Activated CD4-positive, alpha-beta T cell treated with anti-CD3 and anti-CD28 coated beads, Interleukin-2, amount 10 ng/mL, durations not matched to agents 24 days and 14 days (primary cell): Measurements from ENCODE around the gene TEX54. TPM values are rescaled to one million over a fixed set of nuclear protein-coding genes. Genes with fewer than 3 reads are reported as not detected.
"Not testable (repeated sequence)": the region's sequence is repeated elsewhere in the genome, so short reads cannot be mapped to it uniquely, and the experiment has no call there.

ENCODE experiments used
- DNase-seq: peaks from one replicate; pipeline ENCODE4 v3.0.0; 2022
- H3K27ac Mint-ChIP-seq: one replicate; pipeline ENCODE4 v1.8.0; 2022; ENCODE audit warnings: mild to moderate bottlenecking, mixed read lengths
- H3K27me3 Mint-ChIP-seq: one replicate; pipeline ENCODE4 v1.8.0; 2022; ENCODE audit warnings: mixed read lengths
- H3K36me3 Mint-ChIP-seq: one replicate; pipeline ENCODE4 v1.8.0; 2022; ENCODE audit warnings: low read depth, mild to moderate bottlenecking, mixed read lengths
- H3K4me1 Mint-ChIP-seq: one replicate; pipeline ENCODE4 v1.8.0; 2021; ENCODE audit warnings: mixed read lengths
- H3K4me3 Mint-ChIP-seq: one replicate; pipeline ENCODE4 v1.8.0; 2022; ENCODE audit warnings: mild to moderate bottlenecking, moderate library complexity, mixed read lengths
- H3K9me3 Mint-ChIP-seq: one replicate; pipeline ENCODE4 v1.8.0; 2021; ENCODE audit warnings: mixed read lengths
- intact Hi-C: fragments of 100-400 bp; cut with micrococcal nuclease; formaldehyde crosslinking; loops from one replicate; pipeline ENCODE4 v1.15.1; 2023
- total RNA-seq: library from RNA; stranded (reverse); gene quantifications from 2 replicates; pipeline ENCODE4 v1.2.3, GENCODE V29; 2022

Gene TEX54
- total RNA-seq, 1 donor from 2014 or later = 0.79 TPM

- Mint-ChIP-seq H3K36me3 (peaks cover 13% of the 10 kb centered on the region), H3K27ac (peak overlapping the region; percentile 34), H3K4me1 (peaks cover 45% of the 10 kb centered on the region)
- not testable (repeated sequence) for H3K9me3 Mint-ChIP-seq, H3K4me3 Mint-ChIP-seq, DNase-seq, H3K27me3 Mint-ChIP-seq
- intact Hi-C loops = loop anchor here (1.0 to 2.0 kb wide), 3 partner anchors 22 to 133 kb away; partner anchors contain the start of genes TMEM179B, TTC9C and WDR74
Observed at GRCh38 chr11:62861564-62862192, 29.0 kb upstream of the TEX54 start.

GRCh38 chr11:62860835-62861563 lies 28.4 kb upstream of the TEX54 start:
- DNase-seq = no peak
- no peak overlapping the region for H3K4me3 Mint-ChIP-seq
- intact Hi-C loops = no loop called here
- peaks cover 12% of the 10 kb centered on the region for H3K36me3 Mint-ChIP-seq
- H3K4me1 Mint-ChIP-seq = peaks cover 50% of the 10 kb centered on the region
- peak overlapping the region; percentile 34 for H3K27ac Mint-ChIP-seq
- H3K9me3 Mint-ChIP-seq = no peaks in the 10 kb centered on the region
- H3K27me3 Mint-ChIP-seq = peaks cover 2% of the 10 kb centered on the region

GRCh38 chr11:62859281-62859703 lies 26.7 kb upstream of the TEX54 start:
- peaks cover 29% of the 10 kb centered on the region for H3K36me3 Mint-ChIP-seq
- intact Hi-C loops, H3K27me3 Mint-ChIP-seq, H3K4me3 Mint-ChIP-seq, DNase-seq, H3K9me3 Mint-ChIP-seq: not testable (repeated sequence)
- peaks cover 55% of the 10 kb centered on the region for H3K4me1 Mint-ChIP-seq
- H3K27ac Mint-ChIP-seq = peak overlapping the region; percentile 58

- intact Hi-C loops = no loop called here
- peaks cover 40% of the 10 kb centered on the region for H3K36me3 Mint-ChIP-seq
- H3K9me3 Mint-ChIP-seq = peaks cover 4% of the 10 kb centered on the region
- DNase-seq = no peak
- H3K4me1 Mint-ChIP-seq = peaks cover 57% of the 10 kb centered on the region
- H3K4me3 Mint-ChIP-seq = peak overlapping the region; percentile 97
- peaks cover 7% of the 10 kb centered on the region for H3K27me3 Mint-ChIP-seq
- H3K27ac Mint-ChIP-seq = peak overlapping the region; percentile 54
Observed at GRCh38 chr11:62858201-62858600, 25.6 kb upstream of the TEX54 start.

GRCh38 chr11:62857541-62857982 lies 24.9 kb upstream of the TEX54 start:
- Mint-ChIP-seq H3K9me3 (peaks cover 4% of the 10 kb centered on the region), H3K4me3 (peak overlapping the region; percentile 97), H3K36me3 (peaks cover 46% of the 10 kb centered on the region), H3K27ac (peak overlapping the region; percentile 76), H3K27me3 (peaks cover 7% of the 10 kb centered on the region), H3K4me1 (peaks cover 60% of the 10 kb centered on the region)
- DNase-seq = no peak
- intact Hi-C loops = loop anchor here (2.0 kb wide), 1 partner anchor 19 kb away; the partner anchor contains the start of gene WDR74

GRCh38 chr11:62856333-62856895 lies 23.8 kb upstream of the TEX54 start:
- Mint-ChIP-seq H3K36me3 (peaks cover 58% of the 10 kb centered on the region), H3K27me3 (peaks cover 7% of the 10 kb centered on the region)
- DNase-seq = no peak

GRCh38 chr11:62855571-62856332 lies 23.1 kb upstream of the TEX54 start:
- peaks cover 55% of the 10 kb centered on the region for H3K4me1 Mint-ChIP-seq
- peak overlapping the region; percentile 97 for H3K4me3 Mint-ChIP-seq
- H3K36me3 Mint-ChIP-seq = peaks cover 59% of the 10 kb centered on the region
- DNase-seq = peak; percentile 100
- peak overlapping the region; percentile 98 for H3K27ac Mint-ChIP-seq
- H3K27me3 Mint-ChIP-seq = peaks cover 7% of the 10 kb centered on the region
- intact Hi-C loops = loop anchor here (1.0 to 2.0 kb wide), 4 partner anchors 13 to 50 kb away; partner anchors contain the start of genes NXF1, SLC3A2 and WDR74
- H3K9me3 Mint-ChIP-seq = peaks cover 4% of the 10 kb centered on the region

More at GRCh38 chr11:62856333-62856895, 23.8 kb upstream of the TEX54 start:
- Mint-ChIP-seq H3K9me3 (peaks cover 4% of the 10 kb centered on the region), H3K4me3 (peak overlapping the region; percentile 97), H3K27ac (peak overlapping the region; percentile 98), H3K4me1 (peaks cover 62% of the 10 kb centered on the region)
- intact Hi-C loops = loop anchor here (1.0 to 2.0 kb wide), 2 partner anchors 18 to 24 kb away; partner anchors contain the start of genes SLC3A2 and WDR74

- Mint-ChIP-seq H3K36me3 (peaks cover 62% of the 10 kb centered on the region), H3K27ac (peak overlapping the region; percentile 98), H3K27me3 (peaks cover 7% of the 10 kb centered on the region), H3K9me3 (peaks cover 4% of the 10 kb centered on the region), H3K4me3 (peak overlapping the region; percentile 97), H3K4me1 (peaks cover 54% of the 10 kb centered on the region)
- intact Hi-C loops = loop anchor here (1.0 kb wide), 2 partner anchors 13 to 50 kb away; partner anchors contain the start of gene NXF1
- DNase-seq = no peak
Observed at GRCh38 chr11:62854825-62855570, 22.4 kb upstream of the TEX54 start.

GRCh38 chr11:62854013-62854824 lies 21.6 kb upstream of the TEX54 start:
- DNase-seq = no peak
- intact Hi-C loops = no loop called here
- Mint-ChIP-seq H3K4me3 (peak overlapping the region; percentile 97), H3K27ac (peak overlapping the region; percentile 98), H3K27me3 (peaks cover 7% of the 10 kb centered on the region), H3K9me3 (peaks cover 4% of the 10 kb centered on the region), H3K36me3 (peaks cover 58% of the 10 kb centered on the region), H3K4me1 (peaks cover 49% of the 10 kb centered on the region)

GRCh38 chr11:62853279-62853965 lies 20.8 kb upstream of the TEX54 start:
- DNase-seq = no peak
- peaks cover 4% of the 10 kb centered on the region for H3K9me3 Mint-ChIP-seq
- peak overlapping the region; percentile 98 for H3K27ac Mint-ChIP-seq
- H3K27me3 Mint-ChIP-seq = peaks cover 7% of the 10 kb centered on the region
- intact Hi-C loops = no loop called here
- H3K36me3 Mint-ChIP-seq = peaks cover 60% of the 10 kb centered on the region
- peak overlapping the region; percentile 97 for H3K4me3 Mint-ChIP-seq
- peaks cover 47% of the 10 kb centered on the region for H3K4me1 Mint-ChIP-seq

- H3K27ac Mint-ChIP-seq = peak overlapping the region; percentile 98
- no peak for DNase-seq
- peak overlapping the region; percentile 97 for H3K4me3 Mint-ChIP-seq
- intact Hi-C loops = no loop called here
- peaks cover 40% of the 10 kb centered on the region for H3K4me1 Mint-ChIP-seq
- peaks cover 10% of the 10 kb centered on the region for H3K27me3 Mint-ChIP-seq
- peaks cover 4% of the 10 kb centered on the region for H3K9me3 Mint-ChIP-seq
- H3K36me3 Mint-ChIP-seq = peaks cover 55% of the 10 kb centered on the region
Observed at GRCh38 chr11:62852523-62853188, 20.0 kb upstream of the TEX54 start.
